Right lobe of liver (tissue), 6 donors: ENCODE data around the gene ZNF280C. TPM values are rescaled to one million over a fixed set of nuclear protein-coding genes. Genes with fewer than 3 reads are reported as not detected.

ENCODE experiments used
- ATAC-seq, 4 donors: fragments of 200-7000 bp; cut with Tn5 transposase; one replicate each; pipeline ENCODE4 v1.9.1; 2020; ENCODE audit warnings: mild to moderate bottlenecking in 4 of 4, moderate library complexity in 4 of 4
- DNase-seq, 3 donors: peaks; one replicate each; pipeline ENCODE4 v3.0.0-alpha.2; 2020
- H3K27ac ChIP-seq, 3 donors: fragments of 200-600 bp; one replicate each; pipeline ENCODE4 v1.8.0; 2022
- H3K27me3 ChIP-seq, 2 donors: fragments of 200-600 bp; one replicate each; pipeline ENCODE4 v1.8.0; 2022
- H3K36me3 ChIP-seq, 4 donors: fragments of 200-600 bp; sonication (generic) in 1 of 4; one replicate each; pipeline versions ENCODE4 v1.5.1 to v1.8.0; 2017 to 2022; ENCODE audit warnings: control low read depth in 1 of 4
- H3K4me1 ChIP-seq, 4 donors: fragments of 200-600 bp; sonication (generic) in 1 of 4; one replicate each; pipeline versions ENCODE4 v1.5.1 to v1.8.0; 2017 to 2022; ENCODE audit warnings: control low read depth in 1 of 4
- H3K4me3 ChIP-seq, 3 donors: fragments of 200-600 bp; one replicate each; pipeline ENCODE4 v1.8.0; 2022
- H3K9me3 ChIP-seq, 4 donors: fragments of 200-600 bp; sonication (generic) in 1 of 4; one replicate each; pipeline versions ENCODE4 v1.5.1 to v1.8.0; 2017 to 2022; ENCODE audit warnings: control low read depth in 1 of 4
- POLR2A ChIP-seq: fragments of 450-650 bp; IDR thresholded peaks from one replicate; pipeline ENCODE4 v1.6.1; 2017; ENCODE audit warnings: antibody characterized with exemption, mild to moderate bottlenecking
- whole genome bisulfite sequencing: methylation state at CpG from one replicate; pipeline ENCODE4 v1.1.6; 2018; ENCODE audit warnings: low coverage, low lambda C conversion rate; ENCODE audit not compliant: insufficient coverage; ENCODE audit errors: missing lambda C conversion rate; 5-methylcytosine and 5-hydroxymethylcytosine counted together
- intact Hi-C, 2 donors: fragments of 100-400 bp; cut with DNase I; formaldehyde crosslinking; loops; one replicate each; pipeline versions ENCODE4 v1.11.2 to v1.14.1; 2022
- total RNA-seq, 6 experiments: library from RNA; depleted of rRNA in 2 of 6; stranded (reverse); fragments of >200 nt in 2 of 6; fragmentation: NEBNext Ultra II Directional in 3 of 6; extraction: Animal tissue kit (Norgen Biotek cat#: 25700) in 3 of 6; gene quantifications; one replicate each; pipeline versions ENCODE4 v1.1.0 to v1.2.4, GENCODE V29; 2016 to 2023
- TF ChIP-seq, protein P1 (sequence below), 4 donors: fragments of 200-600 bp in 3 of 4; fragments of 450-650 bp in 1 of 4; IDR thresholded peaks; one replicate each; pipeline versions ENCODE4 v1.5.1 to v1.8.0; 2016 to 2022; ENCODE audit warnings: antibody characterized with exemption in 4 of 4, mild to moderate bottlenecking in 2 of 4
- donor health status: DM: no; HTN: yes; CAD: no.
- donor health status: DM: no; HTN: no; CAD: no.
- donor health status: DM: no; HTN: no; CAD: no.
- donor health status: DM: no; HTN: yes; CAD: no.
- donor health status: DM: no; HTN: yes; CAD: no.

Gene ZNF280C
- total RNA-seq, 6 experiments from 2014 or later = 0.88 to 2.0 (median 1.3) TPM

DNA sequence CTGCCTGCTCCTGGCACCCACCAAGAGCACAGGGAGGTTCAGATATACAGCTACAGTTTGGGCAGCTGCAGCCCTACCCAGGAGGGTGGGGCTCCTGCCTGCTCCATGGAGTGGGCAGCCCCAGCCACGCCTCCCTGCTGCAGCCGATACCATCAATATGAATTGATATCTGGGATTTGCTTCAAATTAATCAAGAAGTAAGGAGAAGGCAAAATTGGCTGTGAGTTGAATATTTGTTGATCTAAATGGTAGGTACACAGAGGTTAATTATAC lies 31.2 kb upstream of the ZNF280C start:
- 67% methylated on average over 2 of the region's 2 CpGs for WGBS
- DNase-seq = no peak
- Histone ChIP-seq H3K9me3 (no peaks in the 10 kb centered on the region), H3K36me3 (no peaks in the 10 kb centered on the region), H3K27ac (no peak overlapping the region), H3K4me1 (no peaks in the 10 kb centered on the region), H3K4me3 (no peak overlapping the region), H3K27me3 (no peaks in the 10 kb centered on the region)
- no peak for TF ChIP-seq POLR2A
- TF ChIP-seq, protein P1, sequence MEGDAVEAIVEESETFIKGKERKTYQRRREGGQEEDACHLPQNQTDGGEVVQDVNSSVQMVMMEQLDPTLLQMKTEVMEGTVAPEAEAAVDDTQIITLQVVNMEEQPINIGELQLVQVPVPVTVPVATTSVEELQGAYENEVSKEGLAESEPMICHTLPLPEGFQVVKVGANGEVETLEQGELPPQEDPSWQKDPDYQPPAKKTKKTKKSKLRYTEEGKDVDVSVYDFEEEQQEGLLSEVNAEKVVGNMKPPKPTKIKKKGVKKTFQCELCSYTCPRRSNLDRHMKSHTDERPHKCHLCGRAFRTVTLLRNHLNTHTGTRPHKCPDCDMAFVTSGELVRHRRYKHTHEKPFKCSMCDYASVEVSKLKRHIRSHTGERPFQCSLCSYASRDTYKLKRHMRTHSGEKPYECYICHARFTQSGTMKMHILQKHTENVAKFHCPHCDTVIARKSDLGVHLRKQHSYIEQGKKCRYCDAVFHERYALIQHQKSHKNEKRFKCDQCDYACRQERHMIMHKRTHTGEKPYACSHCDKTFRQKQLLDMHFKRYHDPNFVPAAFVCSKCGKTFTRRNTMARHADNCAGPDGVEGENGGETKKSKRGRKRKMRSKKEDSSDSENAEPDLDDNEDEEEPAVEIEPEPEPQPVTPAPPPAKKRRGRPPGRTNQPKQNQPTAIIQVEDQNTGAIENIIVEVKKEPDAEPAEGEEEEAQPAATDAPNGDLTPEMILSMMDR (IDR thresholded peaks at IDR 0.05) = no peak
- intact Hi-C loops = no loop called here
- ATAC-seq = no peak

DNA sequence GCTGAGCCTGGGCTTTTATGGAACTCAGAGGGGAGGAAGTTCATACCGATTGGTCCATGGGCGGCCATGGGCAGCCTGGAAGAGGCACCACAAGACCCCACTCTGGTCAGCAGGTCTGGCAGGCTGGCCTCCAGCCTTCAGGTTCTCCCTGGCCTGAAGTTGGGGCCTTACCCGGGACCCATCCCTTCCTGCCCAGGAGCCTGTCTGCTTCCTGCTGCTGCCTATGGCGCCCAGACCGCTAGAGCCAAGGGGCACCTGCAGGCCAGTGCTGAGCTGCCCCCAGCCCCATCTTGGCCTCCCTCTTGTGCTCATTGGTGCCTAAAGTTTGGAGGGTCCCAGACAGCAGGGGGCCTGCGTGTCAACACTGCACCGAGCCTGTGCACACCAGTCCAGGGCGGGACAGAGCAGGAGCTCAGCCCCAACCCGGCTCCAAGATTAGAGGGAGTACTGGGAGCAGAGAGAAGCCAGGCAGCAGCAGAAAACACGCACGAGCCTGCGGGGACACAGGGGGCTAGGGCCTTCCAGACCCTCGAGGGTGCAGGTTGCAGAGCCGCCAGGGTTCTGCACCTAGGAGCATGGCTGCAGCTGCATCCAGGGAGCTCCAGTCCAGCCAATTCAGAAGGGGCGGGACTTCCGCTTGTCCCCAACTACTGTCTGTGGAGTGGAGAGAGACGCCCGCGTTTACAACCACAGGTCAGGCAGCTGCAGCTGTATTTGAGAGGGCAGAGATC lies 30.7 kb upstream of the ZNF280C start:
- no CpG with 5 or more reads among the region's 19 CpGs for WGBS

DNA sequence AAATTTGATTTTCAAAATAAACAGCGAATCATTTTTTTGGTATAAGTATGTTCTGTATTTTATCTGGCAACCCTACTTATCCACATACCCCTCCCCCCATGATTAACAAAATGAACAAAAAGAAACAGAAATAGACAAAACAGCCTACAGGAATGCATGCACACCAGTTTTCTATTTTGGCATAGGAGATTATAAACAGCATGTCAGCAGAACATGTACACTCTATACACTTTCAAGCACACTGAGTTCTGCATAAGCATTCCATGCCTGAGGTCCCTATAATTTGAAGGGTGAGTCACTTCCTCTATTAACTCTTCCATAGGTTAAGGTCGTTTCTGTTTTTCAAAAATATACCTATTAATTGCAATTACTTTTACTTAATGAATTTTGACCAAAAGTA lies 28.0 kb upstream of the ZNF280C start:
- H3K36me3 ChIP-seq = no peaks in the 10 kb centered on the region
- ATAC-seq (no peak), DNase-seq (no peak)
- no peaks in the 10 kb centered on the region for H3K4me1 ChIP-seq
- intact Hi-C loops = no loop called here
- no peaks in the 10 kb centered on the region for H3K9me3 ChIP-seq
- 41% methylated on average over 2 of the region's 2 CpGs for WGBS
- H3K27me3 ChIP-seq = peaks cover 0 to 4% of the 10 kb centered on the region in 2 donors
- H3K27ac ChIP-seq = no peak overlapping the region
- no peak for TF ChIP-seq POLR2A
- TF ChIP-seq, protein P1 (IDR thresholded peaks at IDR 0.05) = no peak
- no peak overlapping the region for H3K4me3 ChIP-seq

More for the DNA sequence above, 30.7 kb upstream of the ZNF280C start:
- ATAC-seq (peak in 1 of 4 donors; percentile 22), DNase-seq (no peak)
- TF ChIP-seq, protein P1 (IDR thresholded peaks at IDR 0.05) = no peak
- no peak for TF ChIP-seq POLR2A
- Histone ChIP-seq H3K27me3 (no peaks in the 10 kb centered on the region), H3K4me3 (no peak overlapping the region), H3K27ac (no peak overlapping the region), H3K36me3 (no peaks in the 10 kb centered on the region), H3K9me3 (no peaks in the 10 kb centered on the region), H3K4me1 (no peaks in the 10 kb centered on the region)
- intact Hi-C loops = no loop called here

DNA sequence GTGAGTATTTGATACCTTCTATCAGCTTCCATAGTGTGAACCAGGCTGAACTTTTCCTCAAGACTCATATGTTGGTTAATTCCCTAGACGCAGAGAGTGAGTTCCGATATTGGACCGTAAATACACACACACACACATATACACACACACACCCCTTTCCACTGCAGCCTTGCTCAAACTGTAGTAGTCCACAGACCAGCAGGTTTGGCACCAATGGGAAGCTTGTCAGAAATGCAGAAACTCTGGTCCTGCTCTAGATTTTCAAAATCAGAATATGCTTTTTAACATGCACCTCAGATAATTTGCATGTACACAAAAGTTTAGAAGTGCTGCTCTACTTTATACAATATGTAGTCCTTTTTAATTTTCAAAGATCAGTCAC lies 27.6 kb upstream of the ZNF280C start:
- no peak overlapping the region for H3K27ac ChIP-seq
- H3K4me3 ChIP-seq = no peak overlapping the region
- TF ChIP-seq POLR2A = no peak
- TF ChIP-seq, protein P1 (IDR thresholded peaks at IDR 0.05) = no peak
- H3K36me3 ChIP-seq = no peaks in the 10 kb centered on the region
- WGBS = 80% methylated on average over 1 of the region's 3 CpGs
- no peak for DNase-seq
- H3K27me3 ChIP-seq = peaks cover 0 to 7% of the 10 kb centered on the region in 2 donors
- intact Hi-C loops = no loop called here
- peak in 3 of 4 donors; percentile 18 to 30 (median 28) for ATAC-seq
- H3K4me1 ChIP-seq = no peaks in the 10 kb centered on the region
- no peaks in the 10 kb centered on the region for H3K9me3 ChIP-seq
